D721Med (cell line): Measurements from ENCODE around the gene GTF3C5.

Experiments used
- DNase-seq: peaks from one replicate; pipeline ENCODE4 v3.0.0; 2011; ENCODE audit warnings: low spot score; ENCODE audit not compliant: insufficient read length
- FAIRE-seq: peaks from 2 replicates; lab custom pipeline; 2011; peaks lifted over from hg19 to GRCh38; lab: Jason Lieb, UNC
- TF ChIP-seq, protein P1 (sequence below): IDR thresholded peaks from 2 replicates; pipeline ENCODE4 v1.5.1; 2012; ENCODE audit warnings: mild to moderate bottlenecking, control low read depth; ENCODE audit not compliant: insufficient read depth; ENCODE audit errors: missing control alignments

GTF3C5 gene

DNA sequence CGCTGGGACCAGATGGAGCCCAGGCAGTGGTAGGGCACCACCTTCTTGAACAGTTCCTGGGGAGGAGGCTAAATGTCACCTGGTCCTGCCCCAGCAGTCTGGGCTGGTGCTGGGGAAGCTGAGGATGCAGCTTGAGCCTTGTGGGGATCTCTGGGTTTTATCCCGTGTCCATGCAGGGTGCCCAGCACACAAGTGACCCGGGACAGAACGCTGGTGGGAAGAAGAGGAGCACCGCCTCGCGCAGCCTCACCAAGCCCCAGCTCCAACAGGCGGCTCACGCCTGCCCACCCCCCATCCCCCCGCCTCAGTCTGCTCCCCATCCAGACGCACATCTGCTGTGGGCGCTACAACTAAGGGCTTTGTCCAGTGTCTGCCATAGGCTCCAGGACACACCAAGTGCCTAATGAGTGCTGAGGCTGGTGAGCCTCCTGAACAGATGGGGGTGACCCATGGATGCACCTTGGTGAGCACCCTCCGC, 76.5 kb downstream of the GTF3C5 start:
- no peak for FAIRE-seq
- no peak for DNase-seq
- TF ChIP-seq, protein P1, sequence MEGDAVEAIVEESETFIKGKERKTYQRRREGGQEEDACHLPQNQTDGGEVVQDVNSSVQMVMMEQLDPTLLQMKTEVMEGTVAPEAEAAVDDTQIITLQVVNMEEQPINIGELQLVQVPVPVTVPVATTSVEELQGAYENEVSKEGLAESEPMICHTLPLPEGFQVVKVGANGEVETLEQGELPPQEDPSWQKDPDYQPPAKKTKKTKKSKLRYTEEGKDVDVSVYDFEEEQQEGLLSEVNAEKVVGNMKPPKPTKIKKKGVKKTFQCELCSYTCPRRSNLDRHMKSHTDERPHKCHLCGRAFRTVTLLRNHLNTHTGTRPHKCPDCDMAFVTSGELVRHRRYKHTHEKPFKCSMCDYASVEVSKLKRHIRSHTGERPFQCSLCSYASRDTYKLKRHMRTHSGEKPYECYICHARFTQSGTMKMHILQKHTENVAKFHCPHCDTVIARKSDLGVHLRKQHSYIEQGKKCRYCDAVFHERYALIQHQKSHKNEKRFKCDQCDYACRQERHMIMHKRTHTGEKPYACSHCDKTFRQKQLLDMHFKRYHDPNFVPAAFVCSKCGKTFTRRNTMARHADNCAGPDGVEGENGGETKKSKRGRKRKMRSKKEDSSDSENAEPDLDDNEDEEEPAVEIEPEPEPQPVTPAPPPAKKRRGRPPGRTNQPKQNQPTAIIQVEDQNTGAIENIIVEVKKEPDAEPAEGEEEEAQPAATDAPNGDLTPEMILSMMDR = no peak
